HepG2 (cell line): ENCODE measurements around the gene ACTN4. TPM values are rescaled to one million over a fixed set of nuclear protein-coding genes. Genes with fewer than 3 reads are reported as not detected.
A peak's percentile ranks its signal among the peaks of the same experiment; 100 is the strongest.

Experiments
- HDAC2 ChIP-seq: sonication (generic); formaldehyde crosslinking; IDR thresholded peaks from 2 replicates; pipeline ENCODE4 v1.4.0; 2020; ENCODE audit warnings: missing genetic modification reagents
- HNF4G ChIP-seq, 2 experiments: sonication (generic) in 1 of 2; formaldehyde crosslinking in 1 of 2; IDR thresholded peaks; 2 replicates each; pipeline versions ENCODE4 v1.4.0 to v1.6.1; 2011 to 2020; ENCODE audit warnings: borderline replicate concordance in 2 of 2, low read depth in 2 of 2, mild to moderate bottlenecking in 2 of 2, low read length in 1 of 2, missing genetic modification reagents in 1 of 2, moderate library complexity in 1 of 2
- HOXD1 ChIP-seq: sonication (generic); formaldehyde crosslinking; IDR thresholded peaks from 2 replicates; pipeline ENCODE4 v1.5.0; 2020; ENCODE audit warnings: missing genetic modification reagents
- RCOR2 ChIP-seq: IDR thresholded peaks from 2 replicates; pipeline ENCODE4 v1.6.1; 2016; ENCODE audit warnings: missing biosample characterization, missing genetic modification reagents
- RXRA ChIP-seq: sonication (generic); formaldehyde crosslinking; IDR thresholded peaks from 2 replicates; pipeline ENCODE4 v1.5.1; 2020; ENCODE audit warnings: missing genetic modification reagents
- SALL2 ChIP-seq: sonication (generic); formaldehyde crosslinking; IDR thresholded peaks from 2 replicates; pipeline ENCODE4 v1.8.1; 2023; ENCODE audit warnings: mild to moderate bottlenecking, missing genetic modification reagents, inconsistent platforms
- SIX4 ChIP-seq: sonication (generic); formaldehyde crosslinking; IDR thresholded peaks from 2 replicates; pipeline ENCODE4 v1.4.0; 2020; ENCODE audit warnings: missing genetic modification reagents
- TSC22D2 ChIP-seq: sonication (generic); formaldehyde crosslinking; IDR thresholded peaks from 2 replicates; pipeline ENCODE4 v1.5.1; 2020; ENCODE audit warnings: missing genetic modification reagents, mild to moderate bottlenecking, borderline replicate concordance
- YEATS4 ChIP-seq: sonication (generic); formaldehyde crosslinking; IDR thresholded peaks from 2 replicates; pipeline ENCODE4 v1.4.0; 2020; ENCODE audit warnings: missing genetic modification reagents, borderline replicate concordance
- ZBTB20 ChIP-seq: sonication (generic); formaldehyde crosslinking; IDR thresholded peaks from 2 replicates; pipeline ENCODE4 v1.8.1; 2023; ENCODE audit warnings: missing genetic modification reagents, low read depth, mild to moderate bottlenecking, borderline replicate concordance
- ZFP91 ChIP-seq: sonication (generic); formaldehyde crosslinking; IDR thresholded peaks from 2 replicates; pipeline ENCODE4 v1.9.0; 2022; ENCODE audit warnings: missing genetic modification reagents, mild to moderate bottlenecking, borderline replicate concordance
- ZNF232 ChIP-seq: sonication (generic); formaldehyde crosslinking; IDR thresholded peaks from 2 replicates; pipeline ENCODE4 v1.4.0; 2020; ENCODE audit warnings: missing genetic modification reagents, borderline replicate concordance
- ZNF383 ChIP-seq: sonication (generic); formaldehyde crosslinking; IDR thresholded peaks from 2 replicates; pipeline ENCODE4 v1.4.0; 2020; ENCODE audit warnings: missing genetic modification reagents, mild to moderate bottlenecking, borderline replicate concordance
- ZNF761 ChIP-seq: sonication (generic); formaldehyde crosslinking; conservative IDR thresholded peaks from 2 replicates; pipeline ENCODE4 v1.4.0; 2020; ENCODE audit warnings: mild to moderate bottlenecking, missing genetic modification reagents
- ZNF788 ChIP-seq: sonication (generic); formaldehyde crosslinking; IDR thresholded peaks from 2 replicates; pipeline ENCODE4 v1.5.0; 2020; ENCODE audit warnings: mild to moderate bottlenecking, missing genetic modification reagents, borderline replicate concordance
- ZSCAN5A ChIP-seq: sonication (generic); formaldehyde crosslinking; IDR thresholded peaks from 2 replicates; pipeline ENCODE4 v1.8.0; 2022; ENCODE audit warnings: mild to moderate bottlenecking, missing genetic modification reagents, borderline replicate concordance
- polyA plus RNA-seq, 8 experiments: library from polyadenylated mRNA; depleted of rRNA in 3 of 8; stranded (reverse) in 7 of 8; unstranded in 1 of 8; fragments of >200 nt; fragmentation: Illumina TruSeq in 4 of 8; extraction: Trizol in 4 of 8; gene quantifications; 2 replicates each; pipeline versions ENCODE4 v1.2.1 to v1.2.3, GENCODE V29; 2011 to 2016; ENCODE audit warnings: low read depth in 4 of 8, missing spikeins in 1 of 8, mixed read lengths in 1 of 8; ENCODE audit not compliant: insufficient read depth in 1 of 8
- total RNA-seq, 5 experiments: library from RNA; depleted of rRNA; stranded (reverse); fragments of >200 nt; fragmentation: Illumina TruSeq; extraction: Trizol; gene quantifications; 2 replicates each; pipeline ENCODE4 v1.2.3, GENCODE V29; 2016; ENCODE audit warnings: low read depth in 1 of 5
- TF ChIP-seq, protein P1 (sequence below): IDR thresholded peaks from 2 replicates; pipeline ENCODE4 v1.6.1; 2018; ENCODE audit warnings: missing genetic modification reagents, mild to moderate bottlenecking, missing compliant biosample characterization
- TF ChIP-seq, protein P2 (sequence below): IDR thresholded peaks from 2 replicates; pipeline ENCODE4 v1.4.0; 2020; ENCODE audit warnings: mild to moderate bottlenecking, missing genetic modification reagents

The ACTN4 gene
- total and polyA plus RNA-seq, 2 of the 13 experiments (the other 11 are each of a cell fraction or from before 2014, with no cell fraction given), result 171 to 192 TPM

DNA sequence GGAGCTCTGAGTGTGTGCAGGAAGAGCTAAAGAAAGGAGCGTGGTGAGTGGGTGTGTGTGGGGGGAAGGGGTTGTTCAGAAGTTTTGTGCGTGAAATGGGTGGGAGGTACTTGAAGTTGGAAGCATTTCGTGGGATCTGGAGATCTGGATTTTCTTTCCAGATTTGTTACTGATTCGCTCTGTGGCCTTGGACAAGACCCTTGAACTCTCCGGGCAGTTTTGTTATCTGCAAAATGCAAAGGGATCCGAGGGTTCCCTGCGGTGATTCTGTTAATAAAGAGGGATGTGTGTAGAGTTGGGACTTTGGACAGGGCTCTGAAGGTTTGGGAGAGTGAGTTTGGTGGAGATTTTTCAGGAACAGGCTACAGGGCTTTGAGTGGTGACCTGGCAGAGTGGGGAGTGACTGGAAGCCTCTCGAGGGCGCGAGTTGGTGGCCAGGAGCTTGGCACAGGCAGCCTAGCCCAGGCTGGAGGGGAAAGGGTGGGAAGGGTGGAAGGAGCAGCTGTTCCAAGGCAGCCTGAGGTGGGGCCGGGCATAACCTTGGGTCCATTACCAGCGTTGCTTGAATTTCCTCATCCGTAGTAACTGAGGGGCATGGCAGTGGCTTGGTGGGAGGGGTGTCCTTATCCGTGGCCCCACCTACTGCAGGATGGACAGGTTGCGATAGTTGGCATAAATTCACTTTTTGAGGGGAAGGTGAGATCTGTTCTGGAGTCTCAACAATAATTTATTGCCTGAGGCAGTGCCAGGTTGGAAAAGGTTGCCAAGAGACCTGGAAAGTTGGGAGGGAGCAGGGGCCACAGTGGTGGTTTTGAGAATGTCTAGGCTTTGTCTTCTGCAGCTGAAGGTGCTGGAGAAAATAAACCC is 2.1 kb downstream of the ACTN4 start (continued):
- TF ChIP-seq ZFP91 (CRISPR knock-in tag), result peak; percentile 23; the same call in 1 of the 2 replicates
- peak; percentile 88 for TF ChIP-seq ZNF761 (CRISPR knock-in tag)
- TF ChIP-seq, protein P1, sequence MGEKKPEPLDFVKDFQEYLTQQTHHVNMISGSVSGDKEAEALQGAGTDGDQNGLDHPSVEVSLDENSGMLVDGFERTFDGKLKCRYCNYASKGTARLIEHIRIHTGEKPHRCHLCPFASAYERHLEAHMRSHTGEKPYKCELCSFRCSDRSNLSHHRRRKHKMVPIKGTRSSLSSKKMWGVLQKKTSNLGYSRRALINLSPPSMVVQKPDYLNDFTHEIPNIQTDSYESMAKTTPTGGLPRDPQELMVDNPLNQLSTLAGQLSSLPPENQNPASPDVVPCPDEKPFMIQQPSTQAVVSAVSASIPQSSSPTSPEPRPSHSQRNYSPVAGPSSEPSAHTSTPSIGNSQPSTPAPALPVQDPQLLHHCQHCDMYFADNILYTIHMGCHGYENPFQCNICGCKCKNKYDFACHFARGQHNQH (CRISPR knock-in tag), result peak; percentile 66; the same call in 1 of the 2 replicates
- peak; percentile 68; the same call in 1 of the 2 replicates for TF ChIP-seq YEATS4 (CRISPR knock-in tag)
- 0 out of 2 replicates have a peak, but pooled peaks have one; percentile 11 for TF ChIP-seq ZNF788 (CRISPR knock-in tag)
- peak; percentile 43; the same call in 1 of the 2 replicates for TF ChIP-seq SALL2 (CRISPR knock-in tag)
- 0 out of 2 replicates have a peak, but pooled peaks have one; percentile 33 for TF ChIP-seq RXRA (CRISPR knock-in tag)
- no peak for TF ChIP-seq ZNF383
- TF ChIP-seq ZSCAN5A, result peak; percentile 55; the same call in 1 of the 2 replicates
- TF ChIP-seq ZNF232, result peak; percentile 22; the same call in 1 of the 2 replicates
- no peak for TF ChIP-seq SIX4 (CRISPR knock-in tag)
- peak; percentile 77 for TF ChIP-seq HDAC2 (CRISPR knock-in tag)
- TF ChIP-seq, protein P2, sequence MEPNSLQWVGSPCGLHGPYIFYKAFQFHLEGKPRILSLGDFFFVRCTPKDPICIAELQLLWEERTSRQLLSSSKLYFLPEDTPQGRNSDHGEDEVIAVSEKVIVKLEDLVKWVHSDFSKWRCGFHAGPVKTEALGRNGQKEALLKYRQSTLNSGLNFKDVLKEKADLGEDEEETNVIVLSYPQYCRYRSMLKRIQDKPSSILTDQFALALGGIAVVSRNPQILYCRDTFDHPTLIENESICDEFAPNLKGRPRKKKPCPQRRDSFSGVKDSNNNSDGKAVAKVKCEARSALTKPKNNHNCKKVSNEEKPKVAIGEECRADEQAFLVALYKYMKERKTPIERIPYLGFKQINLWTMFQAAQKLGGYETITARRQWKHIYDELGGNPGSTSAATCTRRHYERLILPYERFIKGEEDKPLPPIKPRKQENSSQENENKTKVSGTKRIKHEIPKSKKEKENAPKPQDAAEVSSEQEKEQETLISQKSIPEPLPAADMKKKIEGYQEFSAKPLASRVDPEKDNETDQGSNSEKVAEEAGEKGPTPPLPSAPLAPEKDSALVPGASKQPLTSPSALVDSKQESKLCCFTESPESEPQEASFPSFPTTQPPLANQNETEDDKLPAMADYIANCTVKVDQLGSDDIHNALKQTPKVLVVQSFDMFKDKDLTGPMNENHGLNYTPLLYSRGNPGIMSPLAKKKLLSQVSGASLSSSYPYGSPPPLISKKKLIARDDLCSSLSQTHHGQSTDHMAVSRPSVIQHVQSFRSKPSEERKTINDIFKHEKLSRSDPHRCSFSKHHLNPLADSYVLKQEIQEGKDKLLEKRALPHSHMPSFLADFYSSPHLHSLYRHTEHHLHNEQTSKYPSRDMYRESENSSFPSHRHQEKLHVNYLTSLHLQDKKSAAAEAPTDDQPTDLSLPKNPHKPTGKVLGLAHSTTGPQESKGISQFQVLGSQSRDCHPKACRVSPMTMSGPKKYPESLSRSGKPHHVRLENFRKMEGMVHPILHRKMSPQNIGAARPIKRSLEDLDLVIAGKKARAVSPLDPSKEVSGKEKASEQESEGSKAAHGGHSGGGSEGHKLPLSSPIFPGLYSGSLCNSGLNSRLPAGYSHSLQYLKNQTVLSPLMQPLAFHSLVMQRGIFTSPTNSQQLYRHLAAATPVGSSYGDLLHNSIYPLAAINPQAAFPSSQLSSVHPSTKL (CRISPR knock-in tag), result peak; percentile 70; the same call in 1 of the 2 replicates
- no peak for TF ChIP-seq TSC22D2
- TF ChIP-seq HOXD1 (CRISPR knock-in tag), result no peak
- TF ChIP-seq RCOR2 (CRISPR knock-in tag), result peak; percentile 52; the same call in 1 of the 2 replicates
- no peak for TF ChIP-seq ZBTB20
- TF ChIP-seq HNF4G (IDR thresholded peaks at IDR 0.05; ENCODE audit: borderline replicate concordance, low read depth, low read length), result peak; percentile 95
- TF ChIP-seq HNF4G (CRISPR knock-in tag; IDR thresholded peaks at IDR 0.05; ENCODE audit: borderline replicate concordance, low read depth), result peak; percentile 87; the same call in 1 of the 2 replicates
